H1 (cell line): Measurements from ENCODE around the gene TSPOAP1. TPM values are rescaled to one million over a fixed set of nuclear protein-coding genes. Genes with fewer than 3 reads are reported as not detected.

Source experiments
- ATF2 ChIP-seq: IDR thresholded peaks from 2 replicates; pipeline ENCODE4 v1.6.1; 2012; ENCODE audit warnings: low read length, inconsistent platforms
- CHD7 ChIP-seq: fragments of 300-600 bp; sonication (generic); IDR thresholded peaks from 2 replicates; pipeline ENCODE4 v1.7.1; 2012; ENCODE audit warnings: low read length, moderate library complexity, mild to moderate bottlenecking, inconsistent platforms; ENCODE audit not compliant: insufficient replicate concordance
- HDAC2 ChIP-seq, 2 experiments: fragments of 300-600 bp in 1 of 2; sonication (generic) in 1 of 2; IDR thresholded peaks; 2 replicates each; pipeline ENCODE4 v1.6.1; 2011 to 2012; ENCODE audit warnings: low read depth in 2 of 2, low read length in 2 of 2, mild to moderate bottlenecking in 2 of 2, moderate library complexity in 2 of 2, borderline replicate concordance in 1 of 2, inconsistent platforms in 1 of 2
- HDAC6 ChIP-seq: IDR thresholded peaks from one replicate; pipeline ENCODE4 v1.7.1; 2012; ENCODE audit warnings: low read depth, mild to moderate bottlenecking, inconsistent platforms, low read length, moderate library complexity
- polyA plus RNA-seq, 7 experiments: library from polyadenylated mRNA; depleted of rRNA in 3 of 7; stranded (reverse) in 5 of 7; unstranded in 2 of 7; fragments of >200 nt in 5 of 7; fragments of 200-250 nt in 2 of 7; gene quantifications; 1 replicate in 5 of 7; 2 replicates in 1 of 7; 4 replicates in 1 of 7; pipeline versions ENCODE4 v1.2.1 to v1.2.3, GENCODE V29; 2011 to 2013; ENCODE audit warnings: missing spikeins in 2 of 7, mixed read lengths in 2 of 7
- total RNA-seq: library from RNA; stranded (reverse); fragmentation: NEBNext Ultra II Directional; extraction: Animal tissue kit (Norgen Biotek cat#: 25700); gene quantifications from 2 replicates; pipeline ENCODE4 v1.2.1, GENCODE V29; 2021

TSPOAP1 gene
- total and polyA plus RNA-seq, 2 of the 8 experiments (the other 6 are each of a cell fraction or from before 2014, with no cell fraction given) = 7.6 to 9.2 TPM

- TF ChIP-seq HDAC2 (IDR thresholded peaks at IDR 0.05; ENCODE audit: borderline replicate concordance in 1 of 2, low read depth in 2 of 2, low read length in 2 of 2) (no peak), HDAC6 (no peak), CHD7 (no peak), ATF2 (no peak)
Measured at GRCh38 chr17:58302919-58303585, 25.5 kb downstream of the TSPOAP1 start (continued).
